ENCODE results near the gene MPST. TPM values are rescaled to one million over a fixed set of nuclear protein-coding genes. Genes with fewer than 3 reads are reported as not detected.

Gene MPST
- polyA plus RNA-seq, 1 donor from 2014 or later, result 56.0 TPM

GRCh38 chr22:37064553-37064952 is 45.0 kb downstream of the MPST start:
- no peak for TF ChIP-seq TAF1 (IDR thresholded peaks at IDR 0.05; ENCODE audit: low read depth)
- TF ChIP-seq EP300 (conservative IDR thresholded peaks at IDR 0.05; ENCODE audit: poor library complexity, severe bottlenecking), result no peak
- no peak for TF ChIP-seq CTCF (IDR thresholded peaks at IDR 0.05; ENCODE audit: poor library complexity, severe bottlenecking)
- no peak for TF ChIP-seq SMC3 (conservative IDR thresholded peaks at IDR 0.05; ENCODE audit: poor library complexity)
- TF ChIP-seq RAD21 (conservative IDR thresholded peaks at IDR 0.05), result no peak
- TF ChIP-seq EZH2 (IDR thresholded peaks at IDR 0.05; ENCODE audit: borderline replicate concordance, insufficient read depth, low read length, poor library complexity, severe bottlenecking), result no peak
- no peak for TF ChIP-seq POLR2AphosphoS5 (IDR thresholded peaks at IDR 0.05)
- TF ChIP-seq REST (IDR thresholded peaks at IDR 0.05; ENCODE audit: borderline replicate concordance), result no peak
- TF ChIP-seq MXI1 (conservative IDR thresholded peaks at IDR 0.05; ENCODE audit: poor library complexity, severe bottlenecking), result no peak
- Histone ChIP-seq H4K20me1 (ENCODE audit: insufficient read depth) (no peaks in the 10 kb centered on the region), H3K4me3 (ENCODE audit: low read length) (no peak overlapping the region), H3K27me3 (ENCODE audit: insufficient read depth, low read depth, low read length) (peaks cover 17% of the 10 kb centered on the region), H3K4me2 (ENCODE audit: low read length) (no peak overlapping the region), H3K79me2 (replicated peaks; ENCODE audit: insufficient read depth, low read length) (no peaks in the 10 kb centered on the region), H3K9me3 (ENCODE audit: low read length) (no peaks in the 10 kb centered on the region), H3K9ac (ENCODE audit: low read length) (no peak overlapping the region), H3K9me2 (ENCODE audit: insufficient read depth, low read length) (no peaks in the 10 kb centered on the region), H2AFZ (ENCODE audit: low read depth, low read length) (no peak overlapping the region), H3K36me3 (ENCODE audit: insufficient read depth, low read length) (no peaks in the 10 kb centered on the region), H3K27ac (ENCODE audit: low read length) (no peak overlapping the region), H3F3A (ENCODE audit: insufficient read depth, low read length, poor library complexity, severe bottlenecking) (no peaks in the 10 kb centered on the region)

- no peaks in the 10 kb centered on the region for H4K20me1 ChIP-seq (ENCODE audit: insufficient read depth)
- H3K9me3 ChIP-seq (ENCODE audit: low read length), result no peaks in the 10 kb centered on the region
- H3K36me3 ChIP-seq (ENCODE audit: insufficient read depth, low read length), result no peaks in the 10 kb centered on the region
- no peak overlapping the region for H3K9ac ChIP-seq (ENCODE audit: low read length)
- H3K27me3 ChIP-seq (ENCODE audit: insufficient read depth, low read depth, low read length), result peaks cover 22% of the 10 kb centered on the region
- no peaks in the 10 kb centered on the region for H3F3A ChIP-seq (ENCODE audit: insufficient read depth, low read length, poor library complexity, severe bottlenecking)
- no peaks in the 10 kb centered on the region for H3K79me2 ChIP-seq (replicated peaks; ENCODE audit: insufficient read depth, low read length)
- no peak overlapping the region for H3K4me2 ChIP-seq (ENCODE audit: low read length)
- no peaks in the 10 kb centered on the region for H3K9me2 ChIP-seq (ENCODE audit: insufficient read depth, low read length)
- TF ChIP-seq MXI1 (conservative IDR thresholded peaks at IDR 0.05; ENCODE audit: poor library complexity, severe bottlenecking), result no peak
- no peak for TF ChIP-seq CTCF (IDR thresholded peaks at IDR 0.05; ENCODE audit: poor library complexity, severe bottlenecking)
- TF ChIP-seq EP300 (conservative IDR thresholded peaks at IDR 0.05; ENCODE audit: poor library complexity, severe bottlenecking), result no peak
- TF ChIP-seq RAD21 (conservative IDR thresholded peaks at IDR 0.05), result no peak
- no peak overlapping the region for H3K4me3 ChIP-seq (ENCODE audit: low read length)
- H3K27ac ChIP-seq (ENCODE audit: low read length), result no peak overlapping the region
- H2AFZ ChIP-seq (ENCODE audit: low read depth, low read length), result no peak overlapping the region
Measured at GRCh38 chr22:37065180-37065579, 45.6 kb downstream of the MPST start.
